ENCODE measurements around the gene C2orf74.
A peak's percentile ranks its signal among the peaks of the same experiment; 100 is the strongest.
"Not testable (repeated sequence)": the region's sequence is repeated elsewhere in the genome, so short reads cannot be mapped to it uniquely, and the experiment has no call there.

Gene C2orf74

GRCh38 chr2:61175036-61175435, 13.0 kb downstream of the C2orf74 start:
- DNase-seq (ENCODE audit: low read depth): no peak

GRCh38 chr2:61176755-61177726, 15.1 kb downstream of the C2orf74 start:
- peak; percentile 91 for DNase-seq (ENCODE audit: low read depth)

GRCh38 chr2:61177727-61178549, 15.9 kb downstream of the C2orf74 start:
- DNase-seq (ENCODE audit: low read depth): no peak

GRCh38 chr2:61178603-61179545, 16.9 kb downstream of the C2orf74 start:
- DNase-seq (ENCODE audit: low read depth): no peak

- DNase-seq (ENCODE audit: low read depth): no peak
Measured at GRCh38 chr2:61179701-61180639, 18.0 kb downstream of the C2orf74 start.

GRCh38 chr2:61180686-61181085, 18.7 kb downstream of the C2orf74 start:
- no peak for DNase-seq (ENCODE audit: low read depth)

- DNase-seq (ENCODE audit: low read depth): no peak
Measured at GRCh38 chr2:61181382-61182058, 19.5 kb downstream of the C2orf74 start.

GRCh38 chr2:61182059-61182383, 20.0 kb downstream of the C2orf74 start:
- no peak for DNase-seq (ENCODE audit: low read depth)

GRCh38 chr2:61183795-61184194, 21.8 kb downstream of the C2orf74 start:
- no peak for DNase-seq (ENCODE audit: low read depth)

- no peak for DNase-seq (ENCODE audit: low read depth)
Measured at GRCh38 chr2:61184263-61184662, 22.3 kb downstream of the C2orf74 start.

- no peak for DNase-seq (ENCODE audit: low read depth)
Measured at GRCh38 chr2:61185231-61185728, 23.3 kb downstream of the C2orf74 start.

- no peak for DNase-seq (ENCODE audit: low read depth)
Measured at GRCh38 chr2:61187085-61187484, 25.1 kb downstream of the C2orf74 start.

GRCh38 chr2:61193670-61194561, 31.9 kb downstream of the C2orf74 start:
- no peak for DNase-seq (ENCODE audit: low read depth)

GRCh38 chr2:61194646-61195045, 32.7 kb downstream of the C2orf74 start:
- not testable (repeated sequence) for DNase-seq (ENCODE audit: low read depth)

- DNase-seq (ENCODE audit: low read depth): no peak
Measured at GRCh38 chr2:61196671-61197070, 34.7 kb downstream of the C2orf74 start.

- DNase-seq (ENCODE audit: low read depth): no peak
Measured at GRCh38 chr2:61205132-61205531, 43.1 kb downstream of the C2orf74 start.

GRCh38 chr2:61210332-61210981, 48.5 kb downstream of the C2orf74 start:
- DNase-seq (ENCODE audit: low read depth): no peak

- DNase-seq (ENCODE audit: low read depth): no peak
Measured at GRCh38 chr2:61214171-61214570, 52.2 kb downstream of the C2orf74 start.

Data from stimulated activated CD8-positive, alpha-beta memory T cell treated with anti-CD3 and anti-CD28 coated beads, Interleukin-15, amount 100 ng/mL, for 24 hours (primary cell).